ENCODE data around the gene TXNRD2. TPM values are rescaled to one million over a fixed set of nuclear protein-coding genes. Genes with fewer than 3 reads are reported as not detected.

The TXNRD2 gene
- total RNA-seq, 1 experiment from 2014 or later: 29.5 TPM

DNA sequence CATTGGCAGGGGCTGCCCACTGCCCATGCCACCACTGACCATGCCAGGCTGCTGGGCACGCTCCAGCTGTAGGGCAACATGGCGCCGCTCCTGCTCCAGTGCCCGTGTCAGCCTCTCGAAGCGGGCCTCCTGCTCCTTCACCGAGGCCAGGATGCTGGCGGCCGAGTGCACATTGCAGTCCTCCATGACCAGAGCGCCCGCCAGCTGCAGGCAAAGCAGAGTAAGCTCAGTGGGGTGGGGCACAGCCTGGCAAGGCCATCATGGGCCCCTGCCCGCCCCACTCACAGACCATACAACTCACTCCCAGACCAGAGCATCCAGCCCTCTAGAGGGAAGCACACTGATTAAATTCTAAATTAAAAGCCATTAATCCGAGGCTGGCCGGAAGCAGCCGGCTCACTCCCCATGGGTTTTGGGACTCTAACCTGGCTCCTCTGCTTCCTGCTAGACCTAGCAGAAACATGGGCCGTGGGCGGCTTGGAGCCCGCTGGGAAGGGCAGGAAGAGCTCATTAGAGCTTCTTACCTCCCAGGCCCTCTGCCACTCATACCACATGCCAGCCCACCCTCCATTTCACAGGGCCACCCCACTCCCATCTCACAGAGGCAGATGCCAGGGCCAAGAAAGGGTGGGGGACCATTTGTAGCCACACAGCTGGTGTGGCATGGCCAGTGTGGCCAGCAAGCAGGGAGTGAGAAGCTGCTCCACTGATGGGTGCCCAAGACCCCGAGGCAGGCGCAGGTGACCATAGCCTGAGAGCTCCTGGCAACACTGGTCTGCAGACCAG, 49.2 kb upstream of the TXNRD2 start:
- DNase-seq (ENCODE audit: low read depth, low spot score) (no peak), ATAC-seq (no peak)
- no peak overlapping the region for H3K27ac ChIP-seq (ENCODE audit: low read length)
- in situ Hi-C loops (cut with HindIII; ENCODE audit: low pct_unique_long_range_greater_than_20kb, low sequenced_read_pairs) (no loop called here), intact Hi-C loops (cut with micrococcal nuclease; ENCODE audit: unreplicated experiment) (no loop called here)
- TF ChIP-seq TCF7L2 (IDR thresholded peaks at IDR 0.05; ENCODE audit: low read depth, low read length): no peak
- no peak for TF ChIP-seq SIN3A (IDR thresholded peaks at IDR 0.05; ENCODE audit: borderline replicate concordance, insufficient read depth, low read depth, low read length)
- TF ChIP-seq, protein P1, sequence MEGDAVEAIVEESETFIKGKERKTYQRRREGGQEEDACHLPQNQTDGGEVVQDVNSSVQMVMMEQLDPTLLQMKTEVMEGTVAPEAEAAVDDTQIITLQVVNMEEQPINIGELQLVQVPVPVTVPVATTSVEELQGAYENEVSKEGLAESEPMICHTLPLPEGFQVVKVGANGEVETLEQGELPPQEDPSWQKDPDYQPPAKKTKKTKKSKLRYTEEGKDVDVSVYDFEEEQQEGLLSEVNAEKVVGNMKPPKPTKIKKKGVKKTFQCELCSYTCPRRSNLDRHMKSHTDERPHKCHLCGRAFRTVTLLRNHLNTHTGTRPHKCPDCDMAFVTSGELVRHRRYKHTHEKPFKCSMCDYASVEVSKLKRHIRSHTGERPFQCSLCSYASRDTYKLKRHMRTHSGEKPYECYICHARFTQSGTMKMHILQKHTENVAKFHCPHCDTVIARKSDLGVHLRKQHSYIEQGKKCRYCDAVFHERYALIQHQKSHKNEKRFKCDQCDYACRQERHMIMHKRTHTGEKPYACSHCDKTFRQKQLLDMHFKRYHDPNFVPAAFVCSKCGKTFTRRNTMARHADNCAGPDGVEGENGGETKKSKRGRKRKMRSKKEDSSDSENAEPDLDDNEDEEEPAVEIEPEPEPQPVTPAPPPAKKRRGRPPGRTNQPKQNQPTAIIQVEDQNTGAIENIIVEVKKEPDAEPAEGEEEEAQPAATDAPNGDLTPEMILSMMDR (IDR thresholded peaks at IDR 0.05): no peak
- TF ChIP-seq, protein P2, sequence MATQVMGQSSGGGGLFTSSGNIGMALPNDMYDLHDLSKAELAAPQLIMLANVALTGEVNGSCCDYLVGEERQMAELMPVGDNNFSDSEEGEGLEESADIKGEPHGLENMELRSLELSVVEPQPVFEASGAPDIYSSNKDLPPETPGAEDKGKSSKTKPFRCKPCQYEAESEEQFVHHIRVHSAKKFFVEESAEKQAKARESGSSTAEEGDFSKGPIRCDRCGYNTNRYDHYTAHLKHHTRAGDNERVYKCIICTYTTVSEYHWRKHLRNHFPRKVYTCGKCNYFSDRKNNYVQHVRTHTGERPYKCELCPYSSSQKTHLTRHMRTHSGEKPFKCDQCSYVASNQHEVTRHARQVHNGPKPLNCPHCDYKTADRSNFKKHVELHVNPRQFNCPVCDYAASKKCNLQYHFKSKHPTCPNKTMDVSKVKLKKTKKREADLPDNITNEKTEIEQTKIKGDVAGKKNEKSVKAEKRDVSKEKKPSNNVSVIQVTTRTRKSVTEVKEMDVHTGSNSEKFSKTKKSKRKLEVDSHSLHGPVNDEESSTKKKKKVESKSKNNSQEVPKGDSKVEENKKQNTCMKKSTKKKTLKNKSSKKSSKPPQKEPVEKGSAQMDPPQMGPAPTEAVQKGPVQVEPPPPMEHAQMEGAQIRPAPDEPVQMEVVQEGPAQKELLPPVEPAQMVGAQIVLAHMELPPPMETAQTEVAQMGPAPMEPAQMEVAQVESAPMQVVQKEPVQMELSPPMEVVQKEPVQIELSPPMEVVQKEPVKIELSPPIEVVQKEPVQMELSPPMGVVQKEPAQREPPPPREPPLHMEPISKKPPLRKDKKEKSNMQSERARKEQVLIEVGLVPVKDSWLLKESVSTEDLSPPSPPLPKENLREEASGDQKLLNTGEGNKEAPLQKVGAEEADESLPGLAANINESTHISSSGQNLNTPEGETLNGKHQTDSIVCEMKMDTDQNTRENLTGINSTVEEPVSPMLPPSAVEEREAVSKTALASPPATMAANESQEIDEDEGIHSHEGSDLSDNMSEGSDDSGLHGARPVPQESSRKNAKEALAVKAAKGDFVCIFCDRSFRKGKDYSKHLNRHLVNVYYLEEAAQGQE (IDR thresholded peaks at IDR 0.05; ENCODE audit: insufficient read depth in 1 of 2, low read depth in 2 of 2, low read length in 1 of 2): no peak
- TF ChIP-seq POLR2AphosphoS5 (IDR thresholded peaks at IDR 0.05; ENCODE audit: low read depth, low read length): no peak
- no peak overlapping the region for H3K4me3 ChIP-seq (ENCODE audit: low read depth in 2 of 2, low read length in 2 of 2)
- no TSS peak for BruUV-seq (replicated peaks)
- H3K36me3 ChIP-seq (ENCODE audit: control insufficient read depth, insufficient read depth, low read length): no peaks in the 10 kb centered on the region
- H3K27me3 ChIP-seq (ENCODE audit: control insufficient read depth, insufficient read depth, low read length): no peaks in the 10 kb centered on the region
- ChIA-PET CTCF (no interaction called here), POLR2A (no interaction called here)
- no peaks in the 10 kb centered on the region for H3K9me3 ChIP-seq (ENCODE audit: control insufficient read depth, insufficient read depth, low read depth, low read length)
- H3K4me1 ChIP-seq (ENCODE audit: control insufficient read depth, insufficient read depth, low read length): no peaks in the 10 kb centered on the region

DNA sequence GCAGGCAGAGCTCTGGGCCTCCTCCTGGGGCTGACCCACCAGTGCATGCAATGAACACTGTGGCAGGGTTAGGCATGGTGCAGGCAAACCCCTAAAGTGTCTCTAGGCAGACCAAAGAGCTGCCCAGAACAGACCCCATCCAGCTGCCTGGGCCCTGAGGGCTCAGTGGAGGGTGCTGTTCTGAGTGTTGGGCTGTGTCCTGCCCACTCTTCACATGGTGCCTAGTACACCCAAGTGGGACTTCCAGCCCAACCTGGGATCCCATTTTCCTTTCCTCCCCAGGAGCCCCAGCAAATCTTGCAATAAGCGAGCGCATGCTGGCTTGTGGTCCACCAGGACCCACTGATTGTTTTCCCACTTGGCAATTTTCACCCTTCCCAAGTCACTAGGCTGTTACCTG, 48.6 kb upstream of the TXNRD2 start:
- in situ Hi-C loops (cut with HindIII; ENCODE audit: low pct_unique_long_range_greater_than_20kb, low sequenced_read_pairs) (no loop called here), intact Hi-C loops (cut with micrococcal nuclease; ENCODE audit: unreplicated experiment) (no loop called here)
- DNase-seq (ENCODE audit: low read depth, low spot score) (no peak), ATAC-seq (no peak)
- POLR2A ChIA-PET: no interaction called here
- no peaks in the 10 kb centered on the region for H3K27me3 ChIP-seq (ENCODE audit: control insufficient read depth, insufficient read depth, low read length)
- TF ChIP-seq, protein P2 (IDR thresholded peaks at IDR 0.05; ENCODE audit: insufficient read depth in 1 of 2, low read depth in 2 of 2, low read length in 1 of 2): no peak
- TF ChIP-seq POLR2AphosphoS5 (IDR thresholded peaks at IDR 0.05; ENCODE audit: low read depth, low read length): no peak
- TF ChIP-seq SIN3A (IDR thresholded peaks at IDR 0.05; ENCODE audit: borderline replicate concordance, insufficient read depth, low read depth, low read length): no peak
- TF ChIP-seq TCF7L2 (IDR thresholded peaks at IDR 0.05; ENCODE audit: low read depth, low read length): no peak
- TF ChIP-seq, protein P1 (IDR thresholded peaks at IDR 0.05): no peak
- CTCF ChIA-PET: no interaction called here
- no peaks in the 10 kb centered on the region for H3K4me1 ChIP-seq (ENCODE audit: control insufficient read depth, insufficient read depth, low read length)
- no peak overlapping the region for H3K27ac ChIP-seq (ENCODE audit: low read length)
- no peaks in the 10 kb centered on the region for H3K9me3 ChIP-seq (ENCODE audit: control insufficient read depth, insufficient read depth, low read depth, low read length)
- H3K36me3 ChIP-seq (ENCODE audit: control insufficient read depth, insufficient read depth, low read length): no peaks in the 10 kb centered on the region
- no TSS peak for BruUV-seq (replicated peaks)
- no peak overlapping the region for H3K4me3 ChIP-seq (ENCODE audit: low read depth in 2 of 2, low read length in 2 of 2)

Data from Panc1 (cell line).